ENCODE results near the gene TNF.

GRCh38 chr6:31588871-31589650 is 13.7 kb downstream of the TNF start:
- TF ChIP-seq, protein P1, sequence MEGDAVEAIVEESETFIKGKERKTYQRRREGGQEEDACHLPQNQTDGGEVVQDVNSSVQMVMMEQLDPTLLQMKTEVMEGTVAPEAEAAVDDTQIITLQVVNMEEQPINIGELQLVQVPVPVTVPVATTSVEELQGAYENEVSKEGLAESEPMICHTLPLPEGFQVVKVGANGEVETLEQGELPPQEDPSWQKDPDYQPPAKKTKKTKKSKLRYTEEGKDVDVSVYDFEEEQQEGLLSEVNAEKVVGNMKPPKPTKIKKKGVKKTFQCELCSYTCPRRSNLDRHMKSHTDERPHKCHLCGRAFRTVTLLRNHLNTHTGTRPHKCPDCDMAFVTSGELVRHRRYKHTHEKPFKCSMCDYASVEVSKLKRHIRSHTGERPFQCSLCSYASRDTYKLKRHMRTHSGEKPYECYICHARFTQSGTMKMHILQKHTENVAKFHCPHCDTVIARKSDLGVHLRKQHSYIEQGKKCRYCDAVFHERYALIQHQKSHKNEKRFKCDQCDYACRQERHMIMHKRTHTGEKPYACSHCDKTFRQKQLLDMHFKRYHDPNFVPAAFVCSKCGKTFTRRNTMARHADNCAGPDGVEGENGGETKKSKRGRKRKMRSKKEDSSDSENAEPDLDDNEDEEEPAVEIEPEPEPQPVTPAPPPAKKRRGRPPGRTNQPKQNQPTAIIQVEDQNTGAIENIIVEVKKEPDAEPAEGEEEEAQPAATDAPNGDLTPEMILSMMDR (IDR thresholded peaks at IDR 0.05): no peak
- no peak for TF ChIP-seq ZFX (IDR thresholded peaks at IDR 0.05; ENCODE audit: borderline replicate concordance)
